ENCODE results near the gene CD8B2.
"Not testable (repeated sequence)": the region's sequence is repeated elsewhere in the genome, so short reads cannot be mapped to it uniquely, and the experiment has no call there.

CD8B2 gene

DNA sequence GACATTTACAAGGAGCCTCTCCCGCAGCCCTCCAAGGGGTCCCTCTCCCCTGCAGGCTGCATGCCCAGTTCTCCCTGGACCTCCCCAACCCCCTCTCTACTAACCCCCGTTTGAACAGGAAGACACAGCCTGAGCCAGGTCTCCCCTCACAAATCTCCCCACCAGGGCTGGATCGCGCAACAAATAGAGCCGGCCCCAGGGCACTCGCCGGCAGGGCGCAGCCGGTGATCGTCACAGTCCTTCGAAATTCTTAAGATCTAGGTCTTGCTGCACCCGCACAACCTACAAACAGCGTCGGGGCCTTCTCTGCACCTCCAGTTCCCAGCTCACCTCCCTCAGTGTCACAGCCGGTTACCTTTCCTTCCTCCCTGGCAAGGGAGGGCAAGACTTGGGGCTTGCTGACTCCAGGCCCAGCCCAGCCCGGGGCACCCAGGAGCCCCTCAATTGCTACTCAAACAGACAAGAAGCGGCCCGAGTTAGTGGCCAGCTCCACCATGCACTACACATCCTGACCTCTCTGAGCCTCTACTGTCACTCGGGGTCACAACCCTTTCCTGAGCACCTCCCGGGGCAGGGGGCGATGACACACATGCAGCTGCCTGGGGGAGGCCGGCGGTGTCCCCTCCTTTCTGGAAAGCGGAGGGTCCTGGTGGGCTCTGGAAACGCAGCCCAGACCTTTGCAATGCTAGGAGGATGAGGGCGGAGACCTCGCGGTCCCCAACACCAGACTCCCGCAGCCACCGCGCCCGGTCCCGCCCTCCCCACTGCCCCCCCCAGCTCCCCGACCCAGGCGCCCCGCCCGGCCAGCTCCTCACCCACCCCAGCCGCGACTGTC lies at the start of gene CD8B2:
Gene CD8B2 (plus strand): TSS at position 814 of the 835 bp plus-strand sequence. CDS start 63 bp downstream, outside the sequence.
- not testable (repeated sequence) for DNase-seq (ENCODE audit: low read depth in 2 of 2)

DNA sequence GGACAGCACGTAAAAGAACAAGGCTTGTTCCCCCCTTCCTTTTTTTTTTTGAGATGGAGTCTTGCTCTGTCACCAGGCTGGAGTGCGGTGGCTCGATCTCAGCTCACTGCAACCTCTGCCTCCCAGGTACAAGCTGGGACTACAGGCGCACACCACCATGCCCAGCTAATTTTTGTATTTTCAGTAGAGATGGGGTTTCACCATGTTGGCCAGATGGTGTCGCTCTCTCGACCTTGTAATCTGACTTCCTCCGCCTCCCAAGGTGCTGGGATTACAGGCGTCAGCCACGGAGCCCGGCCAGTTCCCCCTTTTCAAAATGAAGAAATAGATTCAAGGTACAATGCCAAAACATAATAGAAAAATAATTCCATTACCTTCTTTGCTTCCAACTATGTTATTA lies 25.3 kb upstream of the CD8B2 start:
- not testable (repeated sequence) for DNase-seq (ENCODE audit: low read depth in 2 of 2)

DNA sequence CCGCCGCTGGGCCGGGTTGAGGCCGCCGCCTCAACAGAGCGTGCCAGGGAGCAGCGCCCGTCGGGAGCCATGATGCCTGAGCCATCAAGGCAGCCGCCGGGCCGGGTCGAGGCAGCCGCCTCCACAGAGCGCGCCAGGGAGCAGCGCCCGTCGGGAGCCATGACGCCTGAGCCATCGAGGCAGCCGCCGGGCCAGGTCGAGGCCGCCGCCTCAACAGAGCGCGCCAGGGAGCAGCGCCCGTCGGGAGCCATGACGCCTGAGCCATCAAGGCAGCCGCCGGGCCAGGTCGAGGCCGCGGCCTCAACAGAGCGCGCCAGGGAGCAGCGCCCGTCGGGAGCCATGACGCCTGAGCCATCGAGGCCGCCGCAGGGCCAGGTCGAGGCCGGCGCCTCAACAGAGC lies 19.6 kb upstream of the CD8B2 start:
- not testable (repeated sequence) for DNase-seq (ENCODE audit: low read depth in 2 of 2)

DNA sequence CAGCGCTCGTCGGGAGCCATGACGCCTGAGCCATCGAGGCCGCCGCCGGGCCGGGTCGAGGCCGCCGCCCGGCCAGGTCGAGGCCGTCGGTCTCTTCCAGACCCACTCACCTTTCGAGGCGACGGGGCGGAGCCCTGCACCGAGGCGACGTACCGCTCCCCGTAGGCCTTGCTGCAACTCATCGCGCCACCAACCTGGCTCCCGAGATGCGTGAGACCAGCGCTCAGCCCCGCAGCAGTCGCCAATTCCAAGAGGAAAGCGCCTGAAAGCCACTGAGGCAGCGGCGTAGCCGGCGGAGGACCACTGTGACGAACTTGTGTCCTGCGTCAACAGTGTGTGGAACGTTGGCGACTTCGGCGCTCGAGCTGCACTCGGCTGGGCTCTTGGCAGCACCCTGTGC lies 19.1 kb upstream of the CD8B2 start, which contains the start of gene RGPD3:
Gene RGPD3 (minus strand): TSS at position 307 of the 400 bp plus-strand sequence. CDS start 125 bp downstream, at position 182.
- DNase-seq (ENCODE audit: low read depth in 2 of 2): not testable (repeated sequence)

DNA sequence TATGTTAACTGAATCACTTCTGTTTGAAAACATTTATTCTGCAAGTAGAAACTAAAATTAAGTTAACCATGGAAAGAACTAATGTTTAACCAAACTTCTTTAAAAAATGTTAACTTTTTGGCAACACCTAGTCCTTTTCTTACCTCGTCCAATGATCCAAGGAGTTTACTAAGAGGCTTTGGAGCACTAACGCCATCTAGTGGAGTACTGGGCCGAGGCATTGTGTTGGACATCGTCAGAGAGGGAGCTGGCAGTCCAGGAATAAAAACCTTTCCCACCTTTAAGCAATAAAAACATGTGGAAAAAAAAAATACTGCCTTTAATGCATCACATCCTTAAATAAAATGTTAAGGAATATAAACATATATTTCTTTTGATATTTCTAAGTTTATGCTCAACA lies 16.5 kb upstream of the CD8B2 start:
- DNase-seq (ENCODE audit: low read depth in 2 of 2): peak; percentile 12 to 31

DNA sequence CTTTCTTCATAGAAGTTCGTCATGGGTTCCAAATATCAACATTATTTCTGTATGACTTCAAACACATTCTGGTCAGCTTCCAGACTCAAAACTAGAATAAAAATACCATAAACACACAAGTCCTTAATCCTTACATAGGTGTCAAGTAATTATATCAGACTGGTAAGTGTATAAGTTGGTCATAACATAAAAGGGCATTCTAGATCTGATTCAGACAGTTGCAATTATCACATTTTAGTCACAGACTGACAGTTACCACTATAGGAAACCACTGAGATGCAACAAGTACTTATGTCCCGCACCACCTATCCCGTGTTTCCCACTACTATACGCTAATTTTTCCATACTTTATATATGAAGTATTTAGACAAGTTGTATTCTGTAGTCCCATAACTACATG lies 9.5 kb upstream of the CD8B2 start:
- not testable (repeated sequence) for DNase-seq (ENCODE audit: low read depth in 2 of 2)

DNA sequence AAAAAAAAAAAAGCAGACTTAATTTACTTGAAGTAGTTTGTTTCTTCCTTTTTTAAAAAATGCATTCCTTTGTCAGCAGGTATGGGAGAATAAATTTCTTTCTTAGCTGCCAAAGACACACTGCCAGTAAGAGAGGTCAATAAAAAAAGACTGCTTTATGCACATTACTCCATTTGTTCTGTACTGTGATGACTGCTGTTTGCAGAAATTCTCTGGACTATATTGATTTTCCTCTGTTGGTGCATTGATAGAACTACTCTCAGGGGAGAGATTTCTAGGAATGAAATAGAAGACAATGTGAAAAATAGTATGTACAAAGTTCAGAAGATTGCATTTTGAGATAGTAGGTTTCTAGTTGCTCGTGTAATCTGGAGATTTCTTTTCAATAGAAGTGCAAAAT lies 7.6 kb upstream of the CD8B2 start:
- DNase-seq (ENCODE audit: low read depth in 2 of 2): not testable (repeated sequence)

DNA sequence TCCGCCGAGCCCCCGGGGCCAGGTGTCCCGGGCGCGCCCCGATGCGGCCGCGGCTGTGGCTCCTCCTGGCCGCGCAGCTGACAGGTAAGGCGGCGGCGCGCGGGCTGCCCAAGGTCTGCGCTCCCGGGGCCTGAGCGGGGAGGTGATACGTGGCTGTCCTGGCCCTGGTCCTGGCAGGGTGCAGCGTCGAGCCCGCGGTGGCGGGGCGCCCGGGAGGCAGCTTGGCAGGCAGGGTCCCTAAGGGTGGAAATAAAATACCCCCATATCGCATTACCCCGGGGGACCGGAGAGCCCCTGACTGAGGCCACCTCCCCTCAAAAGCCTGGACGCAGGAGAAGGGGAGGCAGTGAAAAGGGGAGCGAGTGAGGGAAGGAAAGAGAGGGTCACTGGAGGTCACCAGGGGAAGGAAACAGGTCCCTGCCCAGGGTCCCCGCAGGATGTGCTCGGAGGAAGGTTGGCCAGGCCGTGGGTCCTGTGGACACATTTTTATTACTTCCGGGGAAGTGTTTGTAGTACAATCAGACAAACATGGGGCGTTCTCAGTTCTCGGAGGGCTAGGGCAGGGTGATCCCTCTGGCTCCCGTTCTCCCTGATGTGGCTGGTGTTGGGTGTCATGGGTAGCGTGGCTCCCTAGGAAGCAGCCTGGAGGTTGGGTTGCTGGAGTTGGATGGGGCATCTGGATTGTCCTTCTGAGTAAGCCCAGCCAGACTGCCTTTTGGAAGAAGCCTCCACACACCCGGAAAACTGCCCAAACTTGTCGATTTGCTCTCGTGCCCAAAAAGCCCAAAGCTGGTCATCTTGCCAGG lies 425 bp downstream of the CD8B2 start:
- DNase-seq (ENCODE audit: low read depth in 2 of 2): not testable (repeated sequence)

DNA sequence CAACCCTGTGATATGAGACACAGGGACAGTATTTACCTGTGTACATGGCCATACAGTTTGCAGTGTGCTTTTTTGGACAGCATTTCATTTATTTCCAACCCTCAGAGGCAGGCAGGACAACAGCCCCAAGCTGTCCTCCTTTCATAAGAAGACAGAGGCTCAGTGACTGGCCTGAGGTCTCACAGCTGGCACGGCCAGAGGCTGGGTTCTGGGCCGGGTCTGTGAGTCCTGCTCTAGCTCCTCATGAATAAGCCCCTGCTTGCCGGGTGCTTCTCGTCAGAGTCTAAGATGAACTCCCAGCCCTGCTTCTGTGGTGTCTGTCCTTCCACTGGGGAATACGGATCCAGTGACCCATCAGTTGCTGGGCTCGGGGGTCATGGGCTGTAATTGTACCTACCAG lies 2.5 kb downstream of the CD8B2 start:
- not testable (repeated sequence) for DNase-seq (ENCODE audit: low read depth in 2 of 2)

DNA sequence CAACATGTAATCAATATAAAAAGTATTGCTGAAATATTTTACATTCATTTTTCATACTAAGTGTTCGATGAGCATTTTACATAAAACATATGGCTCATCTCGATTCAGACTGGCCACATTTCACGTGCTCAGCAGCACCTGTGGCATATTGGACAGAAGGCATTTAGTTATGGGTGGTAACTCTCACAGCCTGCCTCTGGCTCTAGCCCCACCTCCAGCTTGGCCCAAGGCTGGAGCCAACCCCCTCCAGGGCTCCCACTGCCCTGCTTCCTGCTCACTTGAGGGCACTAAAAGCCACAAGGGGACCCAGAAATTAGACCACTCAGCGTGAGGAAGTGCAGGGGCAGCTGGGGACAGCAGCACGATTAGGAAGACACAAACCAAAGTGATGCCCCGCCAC lies 5.2 kb downstream of the CD8B2 start:
- DNase-seq (ENCODE audit: low read depth in 2 of 2): not testable (repeated sequence)

DNA sequence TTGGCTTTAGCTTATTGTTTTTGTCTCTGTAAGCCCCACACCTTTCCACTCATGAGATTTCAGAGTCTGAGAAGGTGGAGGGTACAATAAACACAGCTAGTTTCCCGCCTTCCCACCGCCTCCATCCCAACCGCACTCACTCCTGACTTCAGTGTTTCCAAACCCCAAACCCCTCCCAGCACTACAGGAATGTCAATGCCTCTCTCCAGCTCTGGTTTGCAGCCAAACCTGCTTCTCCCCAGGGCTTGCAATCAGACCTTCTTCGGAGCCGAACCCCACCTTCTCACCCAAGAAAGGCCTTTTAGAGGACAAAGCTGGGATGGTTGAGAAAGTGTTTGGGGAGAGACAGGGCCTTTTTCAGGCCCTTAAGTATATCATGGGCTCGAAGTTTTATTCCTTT lies 5.7 kb downstream of the CD8B2 start:
- DNase-seq (ENCODE audit: low read depth in 2 of 2): not testable (repeated sequence)

DNA sequence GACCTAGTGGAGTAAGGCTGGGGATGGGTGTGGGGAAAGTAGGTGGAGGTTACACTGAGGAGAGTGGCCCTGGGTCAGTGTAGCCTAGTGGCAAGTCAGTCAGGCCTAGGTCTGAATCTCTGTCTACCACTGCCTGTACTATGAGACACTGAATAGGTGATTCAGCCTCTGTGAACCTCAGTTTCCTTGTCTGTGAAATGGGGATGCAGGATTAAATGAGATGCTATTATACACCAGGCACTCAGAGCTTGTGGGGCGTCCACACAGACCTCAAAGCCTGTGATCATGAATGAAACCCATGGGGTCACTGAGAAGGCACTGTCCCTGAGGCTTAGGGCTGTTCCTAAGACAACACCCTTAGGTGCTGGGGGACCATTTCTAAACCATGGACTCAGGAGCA lies 11.4 kb downstream of the CD8B2 start:
- not testable (repeated sequence) for DNase-seq (ENCODE audit: low read depth in 2 of 2)

DNA sequence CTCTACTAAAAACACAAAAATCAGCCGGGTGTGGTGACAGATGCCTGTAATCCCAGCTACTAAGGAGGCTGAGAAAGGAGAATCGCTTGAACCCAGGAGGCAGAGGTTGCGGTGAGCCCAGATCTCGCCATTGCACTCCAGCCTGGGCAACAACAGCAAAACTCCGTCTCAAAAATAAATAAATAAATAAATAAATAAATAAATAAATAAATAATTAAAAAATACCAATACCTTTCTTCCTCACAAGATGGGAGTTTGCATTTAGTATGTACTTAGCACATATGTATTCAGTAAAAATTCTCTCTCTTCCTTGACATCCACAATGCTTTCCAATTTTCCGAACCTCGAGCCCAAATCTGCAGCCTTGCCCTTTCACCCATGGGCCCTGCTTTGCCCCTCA lies 13.2 kb downstream of the CD8B2 start:
- not testable (repeated sequence) for DNase-seq (ENCODE audit: low read depth in 2 of 2)

DNA sequence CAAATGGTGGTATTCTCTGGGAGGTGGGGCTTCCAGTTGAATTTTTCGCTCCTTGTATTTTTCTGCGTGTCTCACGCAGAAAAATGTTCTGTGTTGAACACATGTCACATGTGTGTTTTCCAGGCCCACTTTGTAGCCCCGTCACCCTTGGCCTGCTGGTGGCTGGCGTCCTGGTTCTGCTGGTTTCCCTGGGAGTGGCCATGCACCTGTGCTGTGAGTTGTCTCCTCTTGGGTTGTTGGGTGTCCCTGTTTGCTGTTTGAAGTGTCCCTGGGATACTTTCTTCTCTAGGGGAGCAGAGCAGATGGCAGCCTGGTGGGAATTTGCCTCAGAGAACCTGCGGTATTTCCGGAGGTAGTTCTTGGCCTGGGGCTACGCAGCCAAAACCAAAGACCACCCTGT lies 15.2 kb downstream of the CD8B2 start:
- not testable (repeated sequence) for DNase-seq (ENCODE audit: low read depth in 2 of 2)

DNA sequence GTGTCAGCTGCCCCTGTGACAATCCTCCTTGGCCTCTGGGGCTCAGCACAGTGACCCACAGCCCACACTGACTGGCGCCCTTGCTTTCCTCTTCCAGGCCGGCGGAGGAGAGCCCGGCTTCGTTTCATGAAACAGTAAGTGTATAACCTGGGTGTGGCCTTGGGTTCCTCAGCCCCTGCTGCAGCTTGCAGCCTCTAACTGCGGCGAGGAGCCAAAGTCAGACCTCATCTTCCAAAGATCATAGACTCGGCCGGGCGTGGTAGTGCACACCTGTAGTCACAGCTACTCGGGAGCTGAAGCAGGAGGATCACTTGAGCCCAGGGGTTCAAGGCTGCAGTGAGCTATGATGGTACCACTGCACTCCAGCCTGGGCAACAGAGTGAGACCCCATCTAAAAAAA lies 17.0 kb downstream of the CD8B2 start:
- not testable (repeated sequence) for DNase-seq (ENCODE audit: low read depth in 2 of 2)

DNA sequence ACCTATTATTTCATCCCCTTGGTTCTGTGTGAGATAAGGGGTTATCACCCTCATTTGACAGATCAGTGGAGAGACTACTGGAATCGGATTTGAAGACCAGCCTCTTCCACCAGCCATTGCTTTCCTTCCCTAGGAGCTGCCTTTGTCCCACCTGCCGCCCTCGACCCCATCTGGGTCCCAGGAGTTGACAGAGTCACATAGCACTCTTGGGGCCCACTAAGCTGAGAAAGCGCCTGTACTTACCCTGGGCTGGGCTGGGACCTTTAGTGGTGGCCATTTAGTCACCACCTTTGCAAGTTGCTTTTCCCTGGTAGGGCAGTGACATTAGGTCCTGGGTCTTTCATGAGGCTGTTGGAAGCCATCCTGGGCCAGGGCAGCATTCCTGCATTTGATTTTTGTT lies 17.6 kb downstream of the CD8B2 start:
- DNase-seq (ENCODE audit: low read depth in 2 of 2): not testable (repeated sequence)

DNA sequence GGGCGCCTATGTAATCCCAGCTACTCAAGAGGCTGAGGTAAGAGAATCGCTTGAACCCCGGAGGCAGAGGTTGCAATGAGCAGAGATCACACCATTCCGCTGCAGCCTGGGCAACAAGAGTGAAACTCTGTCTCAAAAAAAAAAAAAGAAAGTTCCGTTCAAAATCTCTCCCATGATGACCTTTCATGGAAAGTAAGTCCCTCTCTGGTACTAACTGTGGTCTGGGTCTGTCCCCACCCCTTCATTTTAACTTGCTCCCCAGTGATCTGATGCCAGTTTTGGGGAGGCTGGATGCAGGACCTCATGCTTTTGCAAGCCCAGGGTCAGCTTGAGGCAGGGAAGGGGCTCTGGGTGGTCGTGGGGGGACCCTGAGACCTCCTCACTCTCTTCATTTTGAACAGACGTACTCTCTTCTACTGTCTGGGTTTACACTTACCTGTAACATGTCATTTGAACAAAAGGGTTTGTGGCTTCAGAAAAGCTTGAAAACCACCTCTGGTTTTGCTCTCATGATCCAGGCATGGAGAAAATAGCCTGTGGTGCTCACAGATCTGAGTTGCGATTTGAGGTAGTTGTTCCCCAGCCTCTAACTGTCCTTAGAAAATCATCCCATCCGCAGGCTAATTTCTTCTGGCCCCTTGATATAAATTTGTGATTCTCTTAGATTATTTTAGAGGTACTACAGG lies 19.0 kb downstream of the CD8B2 start:
- DNase-seq (ENCODE audit: low read depth in 2 of 2): not testable (repeated sequence)

DNA sequence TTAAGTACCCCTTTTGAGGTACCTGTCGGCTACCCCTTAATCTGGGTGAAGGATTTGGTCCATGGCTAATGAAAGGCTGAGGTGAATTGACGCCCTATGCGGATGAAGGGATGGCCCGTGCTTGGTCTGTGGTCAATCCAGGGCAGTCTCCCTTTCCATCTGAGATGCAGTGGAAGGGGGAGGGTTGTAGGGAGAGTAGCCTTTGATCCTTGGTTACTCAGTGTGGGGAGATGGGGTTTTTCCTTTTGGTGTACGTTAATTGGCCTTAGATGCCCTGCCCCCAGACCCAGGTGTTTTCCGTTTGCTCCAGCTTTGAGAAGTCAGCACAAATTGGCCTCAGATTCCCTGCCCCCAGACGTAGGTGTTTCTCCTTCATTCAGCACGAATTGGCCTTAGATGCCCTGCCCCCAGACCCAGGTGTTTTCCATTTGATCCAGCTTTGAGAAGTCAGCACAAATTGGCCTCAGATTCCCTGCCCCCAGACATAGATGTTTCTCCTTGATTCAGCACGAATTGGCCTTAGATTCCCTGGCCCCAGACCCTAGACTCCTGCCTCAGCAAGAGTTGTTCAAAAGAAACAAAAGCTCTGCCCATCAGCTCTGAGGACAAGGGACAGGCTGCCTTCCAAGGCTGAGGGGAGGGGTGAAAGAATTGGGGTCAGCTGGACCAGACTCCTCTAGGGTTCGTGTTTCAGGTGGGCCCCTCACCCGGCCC lies 21.7 kb downstream of the CD8B2 start:
- DNase-seq (ENCODE audit: low read depth in 2 of 2): not testable (repeated sequence)

DNA sequence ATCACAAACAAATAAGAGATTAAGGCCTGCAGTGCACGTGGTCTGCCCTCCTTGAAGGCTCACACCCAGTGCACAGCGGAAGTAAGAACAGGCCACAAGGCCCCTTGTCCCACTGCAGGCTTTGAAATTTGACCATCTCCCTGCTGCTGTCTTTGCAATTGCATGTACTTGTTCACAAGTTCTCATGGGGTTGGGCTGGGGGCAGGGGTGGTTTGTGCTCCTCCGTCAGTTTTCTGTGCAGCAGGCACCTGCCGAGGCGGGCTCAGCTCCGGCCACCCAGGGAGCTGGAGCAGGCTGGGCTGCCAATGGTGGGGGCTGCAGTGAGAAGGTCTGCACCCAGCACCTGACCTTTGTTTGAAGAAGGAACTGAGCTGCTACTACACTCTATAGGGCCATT lies 22.2 kb downstream of the CD8B2 start:
- not testable (repeated sequence) for DNase-seq (ENCODE audit: low read depth in 2 of 2)

DNA sequence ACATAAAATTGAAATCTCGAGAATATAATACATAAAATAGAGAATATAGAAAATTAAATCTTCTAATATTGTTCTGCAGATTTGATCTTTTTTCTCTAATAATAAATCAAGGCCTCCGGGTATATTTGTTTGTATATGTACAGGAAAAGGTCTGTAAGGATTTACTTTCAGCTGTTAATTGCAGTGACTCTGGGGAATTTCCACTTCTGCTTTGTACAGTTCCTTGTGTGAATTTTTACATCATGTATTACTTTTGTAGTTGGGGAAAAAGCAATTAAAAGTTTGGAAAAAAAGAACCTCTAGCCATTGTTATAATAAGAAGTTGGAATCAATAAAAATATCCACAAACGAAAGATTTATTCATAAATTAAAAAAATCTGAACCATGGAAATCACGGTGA lies 23.6 kb downstream of the CD8B2 start:
- DNase-seq (ENCODE audit: low read depth in 2 of 2): not testable (repeated sequence)

DNA sequence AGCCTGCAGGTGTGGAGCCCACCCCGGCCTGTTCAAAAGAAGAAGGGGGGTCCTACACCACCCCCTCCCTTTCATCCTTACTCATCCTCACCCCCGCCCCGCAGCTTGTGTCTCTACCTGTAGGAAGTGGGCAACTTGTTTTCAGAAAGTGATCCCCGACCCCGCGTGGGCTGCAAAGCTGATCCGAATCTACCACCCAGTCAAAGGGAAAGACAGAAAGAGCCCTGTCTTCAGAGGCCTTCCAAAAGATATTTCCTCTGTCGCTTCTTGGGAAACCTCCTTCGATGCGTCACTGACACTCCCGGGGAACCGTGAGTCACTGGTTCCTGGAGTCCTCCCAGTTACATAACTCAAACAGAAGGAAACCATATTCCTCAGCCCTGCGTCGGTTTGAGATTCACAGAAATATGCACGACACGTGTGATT lies 24.3 kb downstream of the CD8B2 start:
- not testable (repeated sequence) for DNase-seq (ENCODE audit: low read depth in 2 of 2)
